ENCODE results near the gene BIK.

BIK gene

DNA sequence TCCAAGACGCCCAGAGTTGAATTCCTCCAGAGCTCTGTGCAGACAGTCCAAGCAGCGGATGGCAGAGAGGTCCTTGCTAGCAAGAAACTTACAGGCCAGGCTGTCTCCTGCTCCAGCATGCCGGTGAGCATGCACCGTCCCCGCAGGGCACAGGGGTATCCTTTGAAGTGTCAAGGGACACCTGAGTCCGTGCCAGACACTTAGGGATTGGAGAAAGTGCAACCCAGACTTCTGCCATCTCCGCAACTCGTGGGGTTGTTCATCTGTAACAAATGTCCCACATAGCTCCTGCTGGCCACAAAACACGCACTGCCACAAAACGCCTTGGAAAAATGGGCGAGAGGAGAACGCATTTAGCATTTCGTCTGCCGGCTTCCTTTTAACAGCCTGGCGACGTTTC is 54.1 kb downstream of the BIK start:
- H3K9me3 ChIP-seq (replicated peaks; ENCODE audit: insufficient read depth, low read length): no peaks in the 10 kb centered on the region
- no peak for DNase-seq

DNA sequence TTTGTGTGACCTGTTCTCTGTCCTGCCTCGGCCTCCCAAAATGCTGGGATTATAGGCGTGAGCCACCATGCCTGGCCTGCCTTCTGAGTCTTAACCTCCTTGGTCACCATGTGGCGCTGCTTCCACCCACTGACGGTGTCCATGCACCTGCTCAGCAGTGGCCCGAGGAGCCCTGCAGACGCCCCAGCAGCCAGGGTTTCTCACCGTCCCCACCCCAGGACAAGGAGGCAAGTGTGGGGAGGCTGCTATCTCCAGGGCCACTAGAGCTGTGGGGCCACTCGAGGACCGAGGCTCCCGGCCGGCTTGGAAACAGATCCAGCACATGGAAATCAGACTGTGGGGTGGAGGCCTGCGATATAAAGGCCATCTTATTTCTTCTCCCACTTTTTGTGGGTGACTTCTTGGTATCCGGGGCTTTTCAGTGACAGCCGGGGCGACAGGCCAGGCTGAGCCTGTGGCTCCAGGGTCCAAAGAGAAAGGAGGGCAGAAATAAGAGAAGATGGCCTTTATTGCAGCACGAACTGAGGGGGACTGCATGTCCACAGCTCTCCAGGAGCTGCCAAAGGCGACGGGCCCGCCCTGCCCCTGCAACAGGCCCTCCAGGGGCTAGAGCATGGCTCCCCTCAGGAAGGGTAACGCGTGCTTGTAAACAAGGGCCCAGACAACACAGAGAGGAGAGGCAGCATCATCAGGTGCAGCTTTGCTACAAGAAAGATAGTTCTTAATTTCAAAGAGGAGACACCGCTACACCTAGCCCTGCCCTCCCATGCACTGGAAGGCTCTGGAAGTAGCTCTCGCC is 55.8 kb downstream of the BIK start:
- no peaks in the 10 kb centered on the region for H3K79me2 ChIP-seq (ENCODE audit: low read length)
- H3K4me2 ChIP-seq (ENCODE audit: low read depth, low read length): no peak overlapping the region
- TF ChIP-seq EZH2 (optimal IDR thresholded peaks at IDR 0.05; ENCODE audit: low read depth, low read length): no peak
- TF ChIP-seq, protein P1, sequence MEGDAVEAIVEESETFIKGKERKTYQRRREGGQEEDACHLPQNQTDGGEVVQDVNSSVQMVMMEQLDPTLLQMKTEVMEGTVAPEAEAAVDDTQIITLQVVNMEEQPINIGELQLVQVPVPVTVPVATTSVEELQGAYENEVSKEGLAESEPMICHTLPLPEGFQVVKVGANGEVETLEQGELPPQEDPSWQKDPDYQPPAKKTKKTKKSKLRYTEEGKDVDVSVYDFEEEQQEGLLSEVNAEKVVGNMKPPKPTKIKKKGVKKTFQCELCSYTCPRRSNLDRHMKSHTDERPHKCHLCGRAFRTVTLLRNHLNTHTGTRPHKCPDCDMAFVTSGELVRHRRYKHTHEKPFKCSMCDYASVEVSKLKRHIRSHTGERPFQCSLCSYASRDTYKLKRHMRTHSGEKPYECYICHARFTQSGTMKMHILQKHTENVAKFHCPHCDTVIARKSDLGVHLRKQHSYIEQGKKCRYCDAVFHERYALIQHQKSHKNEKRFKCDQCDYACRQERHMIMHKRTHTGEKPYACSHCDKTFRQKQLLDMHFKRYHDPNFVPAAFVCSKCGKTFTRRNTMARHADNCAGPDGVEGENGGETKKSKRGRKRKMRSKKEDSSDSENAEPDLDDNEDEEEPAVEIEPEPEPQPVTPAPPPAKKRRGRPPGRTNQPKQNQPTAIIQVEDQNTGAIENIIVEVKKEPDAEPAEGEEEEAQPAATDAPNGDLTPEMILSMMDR (IDR thresholded peaks at IDR 0.05; ENCODE audit: low read length): no peak
- TF ChIP-seq EZH2phosphoT487 (IDR thresholded peaks at IDR 0.05; ENCODE audit: low read length): no peak
- no peaks in the 10 kb centered on the region for H3K9me2 ChIP-seq (replicated peaks; ENCODE audit: insufficient read depth, low read length)
- H3K9me3 ChIP-seq (replicated peaks; ENCODE audit: insufficient read depth, low read length): no peaks in the 10 kb centered on the region
- H4K20me1 ChIP-seq (ENCODE audit: insufficient read depth, low read length): no peaks in the 10 kb centered on the region
- no peak for DNase-seq
- no peak overlapping the region for H3K4me3 ChIP-seq (ENCODE audit: low read length)
- no peaks in the 10 kb centered on the region for H3K36me3 ChIP-seq (replicated peaks; ENCODE audit: insufficient read depth, low read length)
- no peaks in the 10 kb centered on the region for H3K27me3 ChIP-seq (replicated peaks; ENCODE audit: insufficient read depth, low read length)
- no peak overlapping the region for H3K27ac ChIP-seq (ENCODE audit: low read length)
- no peak overlapping the region for H3K9ac ChIP-seq (ENCODE audit: low read length)
- H3K4me1 ChIP-seq (ENCODE audit: low read length): no peaks in the 10 kb centered on the region
- H2AFZ ChIP-seq (ENCODE audit: low read length): no peak overlapping the region
- H3F3A ChIP-seq (ENCODE audit: insufficient read depth, low read length): no peaks in the 10 kb centered on the region; the same call in 1 of the 2 replicates

More for the DNA sequence above, 54.1 kb downstream of the BIK start:
- no peaks in the 10 kb centered on the region for H3K79me2 ChIP-seq (ENCODE audit: low read length)
- H3K36me3 ChIP-seq (replicated peaks; ENCODE audit: insufficient read depth, low read length): no peaks in the 10 kb centered on the region
- no peaks in the 10 kb centered on the region; the same call in 1 of the 2 replicates for H3F3A ChIP-seq (ENCODE audit: insufficient read depth, low read length)
- H2AFZ ChIP-seq (ENCODE audit: low read length): no peak overlapping the region
- H3K4me3 ChIP-seq (ENCODE audit: low read length): no peak overlapping the region
- H3K9me2 ChIP-seq (replicated peaks; ENCODE audit: insufficient read depth, low read length): no peaks in the 10 kb centered on the region
- H4K20me1 ChIP-seq (ENCODE audit: insufficient read depth, low read length): no peaks in the 10 kb centered on the region
- no peak overlapping the region for H3K27ac ChIP-seq (ENCODE audit: low read length)
- no peaks in the 10 kb centered on the region for H3K4me1 ChIP-seq (ENCODE audit: low read length)
- TF ChIP-seq EZH2 (optimal IDR thresholded peaks at IDR 0.05; ENCODE audit: low read depth, low read length): no peak
- TF ChIP-seq, protein P1 (IDR thresholded peaks at IDR 0.05; ENCODE audit: low read length): no peak
- no peak for TF ChIP-seq EZH2phosphoT487 (IDR thresholded peaks at IDR 0.05; ENCODE audit: low read length)
- no peak overlapping the region for H3K4me2 ChIP-seq (ENCODE audit: low read depth, low read length)
- H3K9ac ChIP-seq (ENCODE audit: low read length): no peak overlapping the region
- no peaks in the 10 kb centered on the region for H3K27me3 ChIP-seq (replicated peaks; ENCODE audit: insufficient read depth, low read length)

DNA sequence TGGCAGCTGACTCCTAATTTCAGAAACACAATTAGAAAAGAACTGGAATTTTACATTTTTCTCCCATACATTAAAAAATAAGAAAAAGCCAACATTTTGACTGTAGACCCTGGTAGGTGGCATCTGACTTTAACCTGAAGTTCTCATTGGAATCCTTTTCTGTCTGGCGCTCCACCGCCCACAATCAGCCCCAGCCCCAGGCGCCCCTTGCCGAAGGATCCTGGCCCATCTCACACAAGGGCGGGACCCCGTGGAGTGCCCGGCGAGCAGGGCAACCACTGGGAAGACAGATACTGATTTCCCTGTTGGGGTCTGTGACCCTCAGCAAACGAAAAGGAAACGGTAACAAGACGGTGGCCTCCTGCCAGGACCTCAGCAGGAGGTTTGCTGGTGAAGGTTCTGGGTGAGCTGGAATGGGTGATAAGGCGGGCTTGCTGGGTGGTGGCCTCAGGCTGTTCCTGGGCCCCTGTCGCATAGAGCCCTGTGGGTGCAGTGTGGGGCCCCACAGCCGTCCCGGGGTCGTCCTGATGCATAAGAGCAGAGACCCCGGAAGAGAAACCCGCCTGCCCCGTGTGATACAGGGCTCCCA is 56.5 kb downstream of the BIK start:
- TF ChIP-seq EZH2phosphoT487 (IDR thresholded peaks at IDR 0.05; ENCODE audit: low read length): no peak
- TF ChIP-seq EZH2 (optimal IDR thresholded peaks at IDR 0.05; ENCODE audit: low read depth, low read length): no peak
- TF ChIP-seq, protein P1 (IDR thresholded peaks at IDR 0.05; ENCODE audit: low read length): no peak
- H3K36me3 ChIP-seq (replicated peaks; ENCODE audit: insufficient read depth, low read length): no peaks in the 10 kb centered on the region
- no peaks in the 10 kb centered on the region for H3K27me3 ChIP-seq (replicated peaks; ENCODE audit: insufficient read depth, low read length)
- H3K9me2 ChIP-seq (replicated peaks; ENCODE audit: insufficient read depth, low read length): no peaks in the 10 kb centered on the region
- H3K27ac ChIP-seq (ENCODE audit: low read length): no peak overlapping the region
- H3F3A ChIP-seq (ENCODE audit: insufficient read depth, low read length): no peaks in the 10 kb centered on the region; the same call in 1 of the 2 replicates
- no peaks in the 10 kb centered on the region for H3K9me3 ChIP-seq (replicated peaks; ENCODE audit: insufficient read depth, low read length)
- no peaks in the 10 kb centered on the region for H4K20me1 ChIP-seq (ENCODE audit: insufficient read depth, low read length)
- DNase-seq: no peak
- no peaks in the 10 kb centered on the region for H3K4me1 ChIP-seq (ENCODE audit: low read length)
- no peak overlapping the region for H3K4me2 ChIP-seq (ENCODE audit: low read depth, low read length)
- H3K4me3 ChIP-seq (ENCODE audit: low read length): no peak overlapping the region
- H3K79me2 ChIP-seq (ENCODE audit: low read length): no peaks in the 10 kb centered on the region
- no peak overlapping the region for H2AFZ ChIP-seq (ENCODE audit: low read length)
- no peak overlapping the region for H3K9ac ChIP-seq (ENCODE audit: low read length)

Measured in MM.1S (cell line).